HepG2 (cell line): Measurements from ENCODE around the gene RAB42. TPM values are rescaled to one million over a fixed set of nuclear protein-coding genes. Genes with fewer than 3 reads are reported as not detected.
A peak's percentile ranks its signal among the peaks of the same experiment; 100 is the strongest.

ENCODE experiments used
- ARHGAP35 ChIP-seq: sonication (generic); formaldehyde crosslinking; IDR thresholded peaks from 2 replicates; pipeline ENCODE4 v1.9.0; 2022; ENCODE audit warnings: mild to moderate bottlenecking, inconsistent platforms, moderate library complexity, missing genetic modification reagents, borderline replicate concordance
- BCLAF1 ChIP-seq: fragments of 450-650 bp; IDR thresholded peaks from 2 replicates; pipeline ENCODE4 v1.6.1; 2017; ENCODE audit warnings: mild to moderate bottlenecking
- CREB3 ChIP-seq: sonication (generic); formaldehyde crosslinking; IDR thresholded peaks from 2 replicates; pipeline ENCODE4 v1.5.0; 2020; ENCODE audit warnings: missing genetic modification reagents
- DZIP1 ChIP-seq: sonication (generic); formaldehyde crosslinking; IDR thresholded peaks from 2 replicates; pipeline ENCODE4 v1.5.0; 2020; ENCODE audit warnings: mild to moderate bottlenecking, missing genetic modification reagents
- ESRRA ChIP-seq: sonication (generic); formaldehyde crosslinking; IDR thresholded peaks from 2 replicates; pipeline ENCODE4 v1.5.1; 2020; ENCODE audit warnings: mild to moderate bottlenecking, low read depth, missing genetic modification reagents
- GLI4 ChIP-seq: sonication (generic); formaldehyde crosslinking; IDR thresholded peaks from 2 replicates; pipeline ENCODE4 v1.5.1; 2020; ENCODE audit warnings: missing genetic modification reagents, mild to moderate bottlenecking, moderate library complexity, borderline replicate concordance
- GZF1 ChIP-seq: sonication (generic); formaldehyde crosslinking; IDR thresholded peaks from 2 replicates; pipeline ENCODE4 v1.5.1; 2020; ENCODE audit warnings: mild to moderate bottlenecking, missing genetic modification reagents
- HOXA7 ChIP-seq: sonication (generic); formaldehyde crosslinking; IDR thresholded peaks from 2 replicates; pipeline ENCODE4 v1.8.1; 2022; ENCODE audit warnings: mild to moderate bottlenecking, missing genetic modification reagents, moderate library complexity
- HOXD1 ChIP-seq: sonication (generic); formaldehyde crosslinking; IDR thresholded peaks from 2 replicates; pipeline ENCODE4 v1.5.0; 2020; ENCODE audit warnings: missing genetic modification reagents
- KAT8 ChIP-seq: IDR thresholded peaks from 2 replicates; pipeline ENCODE4 v1.6.1; 2016; ENCODE audit warnings: missing genetic modification reagents, missing compliant biosample characterization
- PAWR ChIP-seq: sonication (generic); formaldehyde crosslinking; IDR thresholded peaks from 2 replicates; pipeline ENCODE4 v1.4.0; 2020; ENCODE audit warnings: missing genetic modification reagents, mild to moderate bottlenecking, borderline replicate concordance
- SPEN ChIP-seq: sonication (generic); formaldehyde crosslinking; IDR thresholded peaks from 2 replicates; pipeline ENCODE4 v1.5.1; 2020; ENCODE audit warnings: low read depth, mild to moderate bottlenecking, missing genetic modification reagents
- SSRP1 ChIP-seq: IDR thresholded peaks from 2 replicates; pipeline ENCODE4 v1.6.1; 2016; ENCODE audit warnings: control low read depth
- TBP ChIP-seq: sonication (generic); formaldehyde crosslinking; IDR thresholded peaks from 2 replicates; pipeline ENCODE4 v1.5.0; 2020; ENCODE audit warnings: missing genetic modification reagents
- TBX2 ChIP-seq: sonication (generic); formaldehyde crosslinking; IDR thresholded peaks from 2 replicates; pipeline ENCODE4 v1.5.0; 2020; ENCODE audit warnings: missing genetic modification reagents, mild to moderate bottlenecking, borderline replicate concordance
- ZNF180 ChIP-seq: sonication (generic); formaldehyde crosslinking; IDR thresholded peaks from 2 replicates; pipeline ENCODE4 v1.4.0; 2020; ENCODE audit warnings: low read depth, missing genetic modification reagents, borderline replicate concordance
- ZNF274 ChIP-seq: sonication (generic); formaldehyde crosslinking; IDR thresholded peaks from 2 replicates; pipeline ENCODE4 v1.5.1; 2020; ENCODE audit warnings: mild to moderate bottlenecking, missing genetic modification reagents
- ZNF292 ChIP-seq: sonication (generic); formaldehyde crosslinking; IDR thresholded peaks from 2 replicates; pipeline ENCODE4 v1.8.1; 2022; ENCODE audit warnings: mild to moderate bottlenecking, low read depth, missing genetic modification reagents, borderline replicate concordance
- ZNF335 ChIP-seq: sonication (generic); formaldehyde crosslinking; IDR thresholded peaks from 2 replicates; pipeline ENCODE4 v1.4.0; 2020; ENCODE audit warnings: missing genetic modification reagents
- ZNF33A ChIP-seq: sonication (generic); formaldehyde crosslinking; IDR thresholded peaks from 2 replicates; pipeline ENCODE4 v1.5.1; 2020; ENCODE audit warnings: missing genetic modification reagents, mild to moderate bottlenecking, moderate library complexity, borderline replicate concordance
- ZNF597 ChIP-seq: sonication (generic); formaldehyde crosslinking; IDR thresholded peaks from 2 replicates; pipeline ENCODE4 v1.5.0; 2020; ENCODE audit warnings: missing genetic modification reagents
- polyA plus RNA-seq, 8 experiments: library from polyadenylated mRNA; depleted of rRNA in 3 of 8; stranded (reverse) in 7 of 8; unstranded in 1 of 8; fragments of >200 nt; fragmentation: Illumina TruSeq in 4 of 8; extraction: Trizol in 4 of 8; gene quantifications; 2 replicates each; pipeline versions ENCODE4 v1.2.1 to v1.2.3, GENCODE V29; 2011 to 2016; ENCODE audit warnings: low read depth in 4 of 8, missing spikeins in 1 of 8, mixed read lengths in 1 of 8; ENCODE audit not compliant: insufficient read depth in 1 of 8
- total RNA-seq, 5 experiments: library from RNA; depleted of rRNA; stranded (reverse); fragments of >200 nt; fragmentation: Illumina TruSeq; extraction: Trizol; gene quantifications; 2 replicates each; pipeline ENCODE4 v1.2.3, GENCODE V29; 2016; ENCODE audit warnings: low read depth in 1 of 5

The RAB42 gene
- total and polyA plus RNA-seq, 2 of the 13 experiments (the other 11 are each of a cell fraction or from before 2014, with no cell fraction given) = 10.4 to 166 TPM

GRCh38 chr1:28581531-28582247 is 10.4 kb upstream of the RAB42 start (continued):
- TF ChIP-seq TBX2 (CRISPR knock-in tag) = peak; percentile 90
- TF ChIP-seq BCLAF1 = no peak
- no peak for TF ChIP-seq GZF1 (CRISPR knock-in tag)
- TF ChIP-seq ZNF597 (CRISPR knock-in tag) = no peak
- TF ChIP-seq TBP (CRISPR knock-in tag) = no peak
- TF ChIP-seq HOXD1 (CRISPR knock-in tag) = peak; percentile 72; the same call in 1 of the 2 replicates
- TF ChIP-seq SSRP1 (CRISPR knock-in tag) = no peak; the same call in 1 of the 2 replicates
- TF ChIP-seq ZNF33A (CRISPR knock-in tag) = no peak
- peak; percentile 55; the same call in 1 of the 2 replicates for TF ChIP-seq ESRRA (CRISPR knock-in tag)
- no peak for TF ChIP-seq CREB3 (CRISPR knock-in tag)
- 0 out of 2 replicates have a peak, but pooled peaks have one; percentile 43 for TF ChIP-seq ARHGAP35 (CRISPR knock-in tag)
- TF ChIP-seq GLI4 = peak; percentile 33; the same call in 1 of the 2 replicates
- TF ChIP-seq DZIP1 = no peak; the same call in 1 of the 2 replicates
- TF ChIP-seq ZNF335 (CRISPR knock-in tag) = peak; percentile 62
- no peak for TF ChIP-seq HOXA7 (CRISPR knock-in tag)
- TF ChIP-seq ZNF274 = peak; percentile 95
- no peak for TF ChIP-seq ZNF292 (CRISPR knock-in tag)
- TF ChIP-seq SPEN (CRISPR knock-in tag) = peak; percentile 88
- peak; percentile 87 for TF ChIP-seq KAT8
- TF ChIP-seq PAWR (CRISPR knock-in tag) = no peak
- TF ChIP-seq ZNF180 (CRISPR knock-in tag) = no peak
